Stimulated activated CD8-positive, alpha-beta memory T cell treated with anti-CD3 and anti-CD28 coated beads, Interleukin-15, amount 100 ng/mL, for 4 hours (primary cell): Measurements from ENCODE around the gene CENPX.
"Not testable (repeated sequence)": the region's sequence is repeated elsewhere in the genome, so short reads cannot be mapped to it uniquely, and the experiment has no call there.

Experiments
- DNase-seq, 2 donors: peaks; one replicate each; pipeline ENCODE4 v3.0.0-alpha.2; 2020; ENCODE audit warnings: low read depth in 2 of 2

The CENPX gene

GRCh38 chr17:81998691-81999438 lies 23.8 kb downstream of the CENPX start:
- no peak for DNase-seq

GRCh38 chr17:81998212-81998611 lies 24.5 kb downstream of the CENPX start:
- no peak for DNase-seq

GRCh38 chr17:81996757-81997441 lies 25.8 kb downstream of the CENPX start:
- DNase-seq, result no peak

GRCh38 chr17:81996232-81996756 lies 26.4 kb downstream of the CENPX start:
- no peak for DNase-seq

- DNase-seq, result no peak
Observed at GRCh38 chr17:81995463-81996231, 27.0 kb downstream of the CENPX start.

- no peak for DNase-seq
Observed at GRCh38 chr17:81994593-81995462, 27.9 kb downstream of the CENPX start.

- no peak for DNase-seq
Observed at GRCh38 chr17:81993729-81994592, 28.7 kb downstream of the CENPX start.

- no peak for DNase-seq
Observed at GRCh38 chr17:81992306-81993102, 30.2 kb downstream of the CENPX start.

GRCh38 chr17:81991684-81992305 lies 30.9 kb downstream of the CENPX start:
- DNase-seq, result no peak

- no peak for DNase-seq
Observed at GRCh38 chr17:81990836-81991683, 31.6 kb downstream of the CENPX start.

GRCh38 chr17:81987161-81987770 lies 35.4 kb downstream of the CENPX start:
- no peak for DNase-seq

GRCh38 chr17:81986606-81987005 lies 36.1 kb downstream of the CENPX start:
- no peak for DNase-seq

GRCh38 chr17:81984773-81985410 lies 37.8 kb downstream of the CENPX start:
- no peak for DNase-seq

- no peak for DNase-seq
Observed at GRCh38 chr17:81983639-81984373, 38.9 kb downstream of the CENPX start.

GRCh38 chr17:81983011-81983638 lies 39.6 kb downstream of the CENPX start:
- DNase-seq, result no peak

GRCh38 chr17:81981511-81981910 lies 41.2 kb downstream of the CENPX start:
- DNase-seq, result not testable (repeated sequence)
